Activated B cell treated with CpG ODN at 0.5 μM for 24 hours (primary cell): ENCODE data around the gene PEX10. TPM values are rescaled to one million over a fixed set of nuclear protein-coding genes. Genes with fewer than 3 reads are reported as not detected.

Experiments
- ATAC-seq: fragments of 200-7000 bp; cut with Tn5 transposase; one replicate; pipeline ENCODE4 v1.10.0; 2021; ENCODE audit warnings: low read depth, mild to moderate bottlenecking, moderate library complexity
- CTCF ChIA-PET: fragments of 350-600 bp; sonication (Branson Sonifier 250); formaldehyde crosslinking; loops from one replicate; lab custom pipeline; 2021; ENCODE audit warnings: antibody characterized with exemption; lab: Charles Lee
- POLR2A ChIA-PET: fragments of 350-600 bp; sonication (Branson Sonifier 250); formaldehyde crosslinking; loops from one replicate; lab custom pipeline; 2021; ENCODE audit warnings: antibody characterized with exemption; lab: Charles Lee
- DNase-seq: peaks from one replicate; pipeline ENCODE4 v3.0.0; 2022
- H3K27ac Mint-ChIP-seq: one replicate; pipeline ENCODE4 v1.8.0; 2020; ENCODE audit warnings: mixed read lengths
- H3K27me3 Mint-ChIP-seq: one replicate; pipeline ENCODE4 v1.8.0; 2021; ENCODE audit warnings: mixed read lengths
- H3K36me3 Mint-ChIP-seq: one replicate; pipeline ENCODE4 v1.8.0; 2021; ENCODE audit warnings: low read depth, mixed read lengths
- H3K4me1 Mint-ChIP-seq: one replicate; pipeline ENCODE4 v1.8.0; 2021; ENCODE audit warnings: mixed read lengths
- H3K4me3 Mint-ChIP-seq: one replicate; pipeline ENCODE4 v1.8.0; 2020; ENCODE audit warnings: mild to moderate bottlenecking, mixed read lengths
- H3K9me3 Mint-ChIP-seq: one replicate; pipeline ENCODE4 v1.8.0; 2020; ENCODE audit warnings: mixed read lengths
- intact Hi-C: fragments of 100-400 bp; cut with micrococcal nuclease; formaldehyde crosslinking; loops from one replicate; pipeline ENCODE4 v1.15.1; 2024
- total RNA-seq: library from RNA; stranded (reverse); gene quantifications from 2 replicates; pipeline ENCODE4 v1.2.3, GENCODE V29; 2022
- TF ChIP-seq, protein P1 (sequence below): fragments of 200-600 bp; IDR thresholded peaks from one replicate; pipeline ENCODE4 v1.8.0; 2022; ENCODE audit warnings: antibody characterized with exemption, mild to moderate bottlenecking

PEX10 gene
- total RNA-seq, 1 donor from 2014 or later, result 18.9 TPM

DNA sequence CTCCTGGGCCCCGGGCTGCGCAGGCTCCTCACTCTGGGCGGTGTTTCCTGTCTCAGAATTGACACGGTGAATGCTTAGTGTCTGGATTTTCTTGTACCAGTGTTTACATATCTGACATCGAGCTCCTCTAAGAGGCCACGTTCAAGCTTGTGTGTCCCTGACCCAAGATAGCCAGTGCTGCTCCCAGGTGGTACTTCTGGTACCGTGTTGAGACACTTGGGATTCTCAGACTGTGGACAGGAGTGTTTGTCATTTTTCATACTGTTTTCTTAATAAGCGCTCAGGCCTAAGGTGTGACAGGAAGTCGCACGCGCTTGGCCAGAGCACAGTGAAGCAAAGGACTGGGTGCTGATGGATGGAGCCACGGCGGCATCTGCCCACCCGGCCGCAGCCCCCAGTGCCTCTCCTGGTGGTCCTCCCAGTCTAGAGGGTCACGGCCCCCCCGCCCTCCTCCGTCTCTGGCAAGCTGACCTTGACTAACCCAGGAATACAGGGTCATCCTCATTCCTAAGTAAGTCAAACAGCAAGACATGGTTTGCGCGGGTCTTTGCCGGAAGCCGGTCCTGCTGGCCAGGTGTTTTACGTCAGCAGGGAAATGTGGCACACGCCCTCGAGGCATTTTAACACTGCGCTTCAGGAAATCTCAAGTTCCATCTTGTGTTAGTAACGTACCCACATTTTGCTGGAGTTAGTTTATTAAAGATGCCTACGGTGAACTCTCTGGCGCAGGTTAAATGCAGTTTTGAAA, 8.0 kb downstream of the PEX10 start:
- ATAC-seq, result no peak
- Mint-ChIP-seq H3K9me3 (no peaks in the 10 kb centered on the region), H3K4me3 (no peak overlapping the region), H3K36me3 (peaks cover 76% of the 10 kb centered on the region), H3K27me3 (no peaks in the 10 kb centered on the region), H3K27ac (no peak overlapping the region), H3K4me1 (no peaks in the 10 kb centered on the region)
- ChIA-PET POLR2A (no interaction called here), CTCF (interaction anchor here (1.2 kb wide), 1 partner anchor 10 kb away, joined by 3 read pairs; no protein-coding TSS in a partner anchor)
- intact Hi-C loops, result no loop called here
- DNase-seq, result no peak
- TF ChIP-seq, protein P1, sequence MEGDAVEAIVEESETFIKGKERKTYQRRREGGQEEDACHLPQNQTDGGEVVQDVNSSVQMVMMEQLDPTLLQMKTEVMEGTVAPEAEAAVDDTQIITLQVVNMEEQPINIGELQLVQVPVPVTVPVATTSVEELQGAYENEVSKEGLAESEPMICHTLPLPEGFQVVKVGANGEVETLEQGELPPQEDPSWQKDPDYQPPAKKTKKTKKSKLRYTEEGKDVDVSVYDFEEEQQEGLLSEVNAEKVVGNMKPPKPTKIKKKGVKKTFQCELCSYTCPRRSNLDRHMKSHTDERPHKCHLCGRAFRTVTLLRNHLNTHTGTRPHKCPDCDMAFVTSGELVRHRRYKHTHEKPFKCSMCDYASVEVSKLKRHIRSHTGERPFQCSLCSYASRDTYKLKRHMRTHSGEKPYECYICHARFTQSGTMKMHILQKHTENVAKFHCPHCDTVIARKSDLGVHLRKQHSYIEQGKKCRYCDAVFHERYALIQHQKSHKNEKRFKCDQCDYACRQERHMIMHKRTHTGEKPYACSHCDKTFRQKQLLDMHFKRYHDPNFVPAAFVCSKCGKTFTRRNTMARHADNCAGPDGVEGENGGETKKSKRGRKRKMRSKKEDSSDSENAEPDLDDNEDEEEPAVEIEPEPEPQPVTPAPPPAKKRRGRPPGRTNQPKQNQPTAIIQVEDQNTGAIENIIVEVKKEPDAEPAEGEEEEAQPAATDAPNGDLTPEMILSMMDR, result no peak

DNA sequence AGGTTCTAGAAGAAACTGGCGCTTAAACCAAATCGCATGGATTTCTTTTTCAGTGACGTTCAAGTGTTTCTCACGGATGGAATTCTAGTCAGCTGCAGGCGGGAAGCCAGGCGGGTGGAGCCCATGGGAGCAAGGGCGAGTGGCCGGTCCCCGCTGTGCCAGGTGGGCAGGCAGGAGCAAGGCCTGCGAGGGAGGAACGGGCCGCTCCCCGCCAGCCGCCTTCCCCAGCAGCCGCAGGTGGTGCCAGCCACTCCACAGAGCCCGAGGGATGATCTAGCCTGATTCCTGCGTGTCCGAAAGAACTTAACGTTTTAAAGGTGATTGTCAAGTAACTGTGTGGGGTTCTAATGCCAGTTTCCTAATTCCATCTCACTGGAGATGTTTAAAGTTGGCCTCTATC, 9.1 kb downstream of the PEX10 start:
- POLR2A ChIA-PET, result no interaction called here
- peaks cover 79% of the 10 kb centered on the region for H3K36me3 Mint-ChIP-seq
- no peaks in the 10 kb centered on the region for H3K4me1 Mint-ChIP-seq
- H3K9me3 Mint-ChIP-seq, result no peaks in the 10 kb centered on the region
- H3K4me3 Mint-ChIP-seq, result no peak overlapping the region
- TF ChIP-seq, protein P1, result no peak
- no peak for ATAC-seq
- no peak for DNase-seq
- no peak overlapping the region for H3K27ac Mint-ChIP-seq
- intact Hi-C loops, result no loop called here
- CTCF ChIA-PET, result no interaction called here
- no peaks in the 10 kb centered on the region for H3K27me3 Mint-ChIP-seq

DNA sequence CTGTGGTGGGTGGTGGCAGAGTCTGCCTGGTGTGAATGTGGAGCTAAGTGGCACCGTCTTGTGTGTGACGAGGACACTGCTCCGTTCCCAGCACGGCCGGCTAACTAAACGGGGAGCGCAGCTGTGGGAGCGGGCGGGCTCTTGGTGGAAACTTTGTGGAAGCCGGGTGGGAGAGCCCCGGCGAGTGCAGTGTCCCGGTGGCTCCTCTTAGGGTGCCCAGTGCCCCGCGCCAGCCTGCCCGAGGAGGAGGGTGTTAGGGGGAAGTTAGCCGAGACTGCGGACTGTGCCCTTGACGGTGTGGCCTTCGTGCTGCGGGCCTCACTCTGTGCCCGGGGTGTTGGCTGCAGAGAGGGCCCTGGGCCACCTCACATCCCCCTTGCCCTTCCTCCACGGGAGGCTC, 9.9 kb downstream of the PEX10 start:
- H3K36me3 Mint-ChIP-seq, result peaks cover 77% of the 10 kb centered on the region
- POLR2A ChIA-PET, result no interaction called here
- H3K27ac Mint-ChIP-seq, result peak overlapping the region; percentile 46
- H3K4me1 Mint-ChIP-seq, result no peaks in the 10 kb centered on the region
- no peaks in the 10 kb centered on the region for H3K27me3 Mint-ChIP-seq
- DNase-seq (no peak), ATAC-seq (no peak)
- TF ChIP-seq, protein P1, result no peak
- CTCF ChIA-PET, result interaction anchor here (0.8 kb wide), 1 partner anchor 11 kb away, joined by 3 read pairs; the partner anchor contains the start of genes MORN1 and RER1
- intact Hi-C loops, result no loop called here
- no peaks in the 10 kb centered on the region for H3K9me3 Mint-ChIP-seq
- no peak overlapping the region for H3K4me3 Mint-ChIP-seq

DNA sequence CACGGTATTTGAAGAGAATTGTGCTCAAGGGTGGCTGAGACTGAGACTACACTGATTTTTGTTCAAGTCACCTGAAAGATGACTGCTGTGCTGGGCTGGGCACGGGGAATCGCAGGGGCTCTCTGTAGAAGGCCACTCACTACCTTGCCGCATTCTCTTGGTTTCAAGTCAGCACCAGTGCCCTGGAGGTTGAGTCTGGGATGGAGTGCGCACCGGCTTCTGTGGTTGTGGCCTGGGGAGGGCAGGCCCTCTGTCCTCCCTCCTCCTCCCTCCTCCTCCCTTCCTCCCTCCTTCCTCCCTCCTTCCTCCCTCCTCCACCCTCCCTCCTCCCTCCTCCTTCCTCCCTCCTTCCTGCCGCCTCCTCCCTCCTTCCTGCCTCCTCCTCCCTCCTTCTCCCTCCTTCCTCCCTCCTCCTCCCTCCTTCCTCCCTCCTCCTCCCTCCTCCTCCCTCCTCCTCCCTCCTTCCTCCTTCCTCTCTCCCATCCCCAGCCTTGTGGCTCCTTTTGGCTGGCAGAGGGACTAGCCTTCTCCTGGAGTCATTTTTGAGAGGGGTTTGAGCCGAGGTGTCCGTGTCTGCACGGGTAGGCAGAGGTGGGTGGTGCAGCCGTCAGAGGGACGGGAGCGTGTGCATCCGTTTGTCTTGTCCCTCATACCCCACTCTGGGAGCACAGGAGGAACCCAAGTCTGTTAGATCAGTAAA, 11.3 kb downstream of the PEX10 start:
- H3K9me3 Mint-ChIP-seq, result no peaks in the 10 kb centered on the region
- ATAC-seq, result no peak
- no peaks in the 10 kb centered on the region for H3K27me3 Mint-ChIP-seq
- H3K4me3 Mint-ChIP-seq, result no peak overlapping the region
- no peak for DNase-seq
- no peak overlapping the region for H3K27ac Mint-ChIP-seq
- peaks cover 7% of the 10 kb centered on the region for H3K4me1 Mint-ChIP-seq
- intact Hi-C loops, result no loop called here
- POLR2A ChIA-PET, result no interaction called here
- H3K36me3 Mint-ChIP-seq, result peaks cover 81% of the 10 kb centered on the region
- CTCF ChIA-PET, result no interaction called here
- TF ChIP-seq, protein P1, result no peak

DNA sequence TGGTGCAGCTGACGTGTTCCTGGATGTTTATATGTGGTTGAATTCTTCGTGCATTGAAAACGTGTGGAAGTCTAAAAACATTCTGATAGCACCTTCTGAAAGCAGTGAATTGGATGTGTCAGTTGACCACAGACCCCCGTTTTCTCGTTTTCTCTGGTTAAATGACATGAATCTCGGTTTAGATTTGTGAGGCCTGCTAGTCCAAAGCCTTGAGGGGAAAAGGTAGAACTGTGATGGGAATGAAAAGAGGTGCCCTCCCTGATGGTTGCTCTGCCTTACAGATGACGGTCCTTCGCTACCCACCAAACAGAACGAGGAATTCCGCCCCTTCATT, 11.8 kb downstream of the PEX10 start:
- intact Hi-C loops, result no loop called here
- H3K9me3 Mint-ChIP-seq, result no peaks in the 10 kb centered on the region
- no peaks in the 10 kb centered on the region for H3K27me3 Mint-ChIP-seq
- no peak for DNase-seq
- peaks cover 7% of the 10 kb centered on the region for H3K4me1 Mint-ChIP-seq
- ChIA-PET POLR2A (no interaction called here), CTCF (no interaction called here)
- H3K4me3 Mint-ChIP-seq, result no peak overlapping the region
- TF ChIP-seq, protein P1, result no peak
- no peak for ATAC-seq
- no peak overlapping the region for H3K27ac Mint-ChIP-seq
- H3K36me3 Mint-ChIP-seq, result peaks cover 83% of the 10 kb centered on the region
